ENCODE data around the gene SELENOW.
"Not testable (repeated sequence)": the region's sequence is repeated elsewhere in the genome, so short reads cannot be mapped to it uniquely, and the experiment has no call there.

The SELENOW gene

GRCh38 chr19:47765523-47766358, 12.8 kb upstream of the SELENOW start:
- peak in 1 of 2 donors; percentile 42 for DNase-seq (ENCODE audit: low spot score in 2 of 2)
- Mint-ChIP-seq H3K27ac (no peak overlapping the region), H3K4me3 (no peak overlapping the region), H3K36me3 (peaks cover 6% of the 10 kb centered on the region), H3K9me3 (no peaks in the 10 kb centered on the region), H3K4me1 (peaks cover 6% of the 10 kb centered on the region)
- ATAC-seq, result peak; percentile 76

DNA sequence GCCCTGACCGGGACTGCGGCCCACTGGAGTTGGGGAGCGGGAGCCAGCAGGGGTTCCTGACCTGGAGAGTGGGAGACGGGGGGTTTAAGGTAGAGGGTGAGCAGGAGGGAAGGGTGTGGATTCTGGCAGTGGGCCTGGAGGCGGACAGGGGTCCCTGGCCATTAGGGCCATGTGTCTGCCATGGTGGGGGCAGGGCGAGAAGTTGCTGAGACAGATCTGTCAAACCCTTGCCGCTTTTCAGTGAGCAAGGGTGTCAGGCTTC, 12.2 kb upstream of the SELENOW start:
- no peaks in the 10 kb centered on the region for H3K9me3 Mint-ChIP-seq
- H3K36me3 Mint-ChIP-seq, result peaks cover 6% of the 10 kb centered on the region
- H3K4me3 Mint-ChIP-seq, result no peak overlapping the region
- H3K4me1 Mint-ChIP-seq, result peaks cover 6% of the 10 kb centered on the region
- DNase-seq (ENCODE audit: low spot score in 2 of 2) (no peak), ATAC-seq (no peak)
- no peak overlapping the region for H3K27ac Mint-ChIP-seq

- Mint-ChIP-seq H3K27ac (no peak overlapping the region), H3K36me3 (peaks cover 6% of the 10 kb centered on the region), H3K4me1 (peaks cover 6% of the 10 kb centered on the region), H3K9me3 (no peaks in the 10 kb centered on the region), H3K4me3 (no peak overlapping the region)
- DNase-seq (ENCODE audit: low spot score in 2 of 2) (no peak), ATAC-seq (no peak)
Observed at GRCh38 chr19:47766670-47767069, 11.8 kb upstream of the SELENOW start.

DNA sequence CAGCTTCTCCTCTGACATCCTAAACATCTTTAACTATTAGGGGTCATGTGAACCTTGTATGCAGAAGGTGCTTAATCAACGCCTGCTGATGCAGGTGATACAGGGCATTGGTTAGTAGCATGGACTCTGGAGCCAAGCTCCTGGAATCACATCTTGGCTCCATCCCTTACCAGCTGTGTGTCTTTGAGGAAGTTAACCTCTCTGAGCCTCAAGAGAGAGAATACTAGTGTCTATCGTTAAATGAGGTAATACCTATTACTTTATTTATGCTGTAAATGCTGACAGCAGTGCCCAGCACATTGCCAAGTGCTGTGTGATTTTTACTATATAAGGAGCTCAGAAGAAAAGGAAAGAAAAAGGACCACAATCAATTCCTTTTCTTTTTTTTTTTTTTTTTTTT, 11.2 kb upstream of the SELENOW start:
- Mint-ChIP-seq H3K27ac (no peak overlapping the region), H3K4me1 (peaks cover 6% of the 10 kb centered on the region), H3K4me3 (no peak overlapping the region), H3K9me3 (no peaks in the 10 kb centered on the region), H3K36me3 (peaks cover 6% of the 10 kb centered on the region)
- ATAC-seq (no peak), DNase-seq (ENCODE audit: low spot score in 2 of 2) (no peak)

GRCh38 chr19:47768604-47769003, 9.9 kb upstream of the SELENOW start:
- Mint-ChIP-seq H3K4me3 (no peak overlapping the region), H3K27ac (no peak overlapping the region), H3K36me3 (peaks cover 6% of the 10 kb centered on the region), H3K9me3 (no peaks in the 10 kb centered on the region), H3K4me1 (peaks cover 6% of the 10 kb centered on the region)
- ATAC-seq (no peak), DNase-seq (ENCODE audit: low spot score in 2 of 2) (no peak)

DNA sequence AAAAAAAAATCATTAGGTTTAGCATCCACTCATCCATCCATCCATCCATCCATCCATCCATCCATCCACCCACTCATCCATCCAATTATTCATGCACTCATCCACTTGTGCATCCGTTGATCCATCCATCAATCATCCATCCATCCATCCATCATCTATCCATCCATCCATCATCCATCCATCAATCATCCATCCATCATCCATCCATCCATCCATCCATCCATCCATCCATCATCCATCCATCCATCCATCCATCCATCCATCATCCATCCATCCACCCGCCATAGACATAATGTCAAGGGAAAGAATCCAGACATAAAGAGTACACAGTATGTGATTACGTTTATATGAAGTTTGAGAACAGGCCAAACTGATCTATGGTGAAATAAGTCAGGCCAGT, 9.0 kb upstream of the SELENOW start:
- no peak overlapping the region for H3K27ac Mint-ChIP-seq
- no peak overlapping the region for H3K4me3 Mint-ChIP-seq
- ATAC-seq (no peak), DNase-seq (ENCODE audit: low spot score in 2 of 2) (no peak)
- H3K36me3 Mint-ChIP-seq, result peaks cover 6% of the 10 kb centered on the region
- H3K4me1 Mint-ChIP-seq, result peaks cover 6% of the 10 kb centered on the region
- no peaks in the 10 kb centered on the region for H3K9me3 Mint-ChIP-seq

DNA sequence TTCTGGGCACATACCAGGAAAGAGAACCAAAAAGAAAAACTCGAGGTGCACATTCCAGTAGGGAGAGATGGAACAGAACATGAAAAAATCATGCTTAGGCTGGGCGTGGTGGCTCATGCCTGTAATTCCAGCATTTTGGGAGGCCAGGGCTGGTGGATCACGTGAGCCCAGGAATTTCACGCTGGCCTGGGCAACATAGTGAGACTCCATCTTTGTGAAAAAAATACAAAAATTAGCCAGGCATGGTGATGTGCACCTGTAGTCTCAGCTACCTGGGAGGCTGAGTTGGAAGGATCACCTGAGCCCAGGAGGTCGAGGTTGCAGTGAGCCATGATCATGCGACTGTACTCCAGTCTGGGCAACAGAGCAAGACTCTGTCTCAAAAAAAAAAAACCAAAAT, 7.2 kb upstream of the SELENOW start:
- not testable (repeated sequence) for H3K4me1 Mint-ChIP-seq; H3K4me3 Mint-ChIP-seq; H3K9me3 Mint-ChIP-seq; H3K27ac Mint-ChIP-seq; H3K36me3 Mint-ChIP-seq; DNase-seq (ENCODE audit: low spot score in 2 of 2); ATAC-seq

GRCh38 chr19:47776568-47776967, 1.9 kb upstream of the SELENOW start:
- ATAC-seq (no peak), DNase-seq (ENCODE audit: low spot score in 2 of 2) (no peak)
- H3K27ac Mint-ChIP-seq, result no peak overlapping the region
- H3K4me1 Mint-ChIP-seq, result peaks cover 31% of the 10 kb centered on the region
- H3K36me3 Mint-ChIP-seq, result peaks cover 13% of the 10 kb centered on the region
- H3K4me3 Mint-ChIP-seq, result peak overlapping the region; percentile 94
- H3K9me3 Mint-ChIP-seq, result no peaks in the 10 kb centered on the region

- not testable (repeated sequence) for ATAC-seq; H3K9me3 Mint-ChIP-seq; DNase-seq (ENCODE audit: low spot score in 2 of 2)
- H3K4me3 Mint-ChIP-seq, result peak overlapping the region; percentile 94
- peaks cover 22% of the 10 kb centered on the region for H3K36me3 Mint-ChIP-seq
- H3K27ac Mint-ChIP-seq, result peak overlapping the region; percentile 99
- peaks cover 34% of the 10 kb centered on the region for H3K4me1 Mint-ChIP-seq
Observed at GRCh38 chr19:47777245-47778048, 1.1 kb upstream of the SELENOW start.

DNA sequence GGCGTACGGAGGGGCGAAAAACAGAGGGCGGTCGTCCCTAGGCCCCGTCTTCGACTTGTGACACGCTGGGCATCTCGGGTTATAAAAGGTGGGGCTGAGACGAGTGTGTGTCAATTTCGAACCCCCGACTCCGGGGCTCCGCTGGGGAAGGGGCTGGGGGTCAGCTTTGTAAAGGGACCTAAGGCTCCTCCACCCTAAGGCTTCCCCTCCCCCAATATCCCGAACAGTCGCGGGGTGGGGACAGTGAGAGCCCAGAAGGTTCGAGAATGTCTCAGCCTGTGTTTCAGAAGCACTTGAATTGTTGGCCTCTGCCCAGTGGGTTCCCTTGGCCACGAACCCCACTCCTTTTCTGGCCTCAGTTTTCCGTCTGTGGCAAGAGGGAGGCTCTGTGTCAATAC, 450 bp downstream of the SELENOW start:
- peaks cover 34% of the 10 kb centered on the region for H3K4me1 Mint-ChIP-seq
- H3K36me3 Mint-ChIP-seq, result peaks cover 37% of the 10 kb centered on the region
- peak; percentile 11 for ATAC-seq
- peak overlapping the region; percentile 99 for H3K27ac Mint-ChIP-seq
- H3K9me3 Mint-ChIP-seq, result no peaks in the 10 kb centered on the region
- DNase-seq (ENCODE audit: low spot score in 2 of 2), result peak in 1 of 2 donors; percentile 61
- H3K4me3 Mint-ChIP-seq, result peak overlapping the region; percentile 94

DNA sequence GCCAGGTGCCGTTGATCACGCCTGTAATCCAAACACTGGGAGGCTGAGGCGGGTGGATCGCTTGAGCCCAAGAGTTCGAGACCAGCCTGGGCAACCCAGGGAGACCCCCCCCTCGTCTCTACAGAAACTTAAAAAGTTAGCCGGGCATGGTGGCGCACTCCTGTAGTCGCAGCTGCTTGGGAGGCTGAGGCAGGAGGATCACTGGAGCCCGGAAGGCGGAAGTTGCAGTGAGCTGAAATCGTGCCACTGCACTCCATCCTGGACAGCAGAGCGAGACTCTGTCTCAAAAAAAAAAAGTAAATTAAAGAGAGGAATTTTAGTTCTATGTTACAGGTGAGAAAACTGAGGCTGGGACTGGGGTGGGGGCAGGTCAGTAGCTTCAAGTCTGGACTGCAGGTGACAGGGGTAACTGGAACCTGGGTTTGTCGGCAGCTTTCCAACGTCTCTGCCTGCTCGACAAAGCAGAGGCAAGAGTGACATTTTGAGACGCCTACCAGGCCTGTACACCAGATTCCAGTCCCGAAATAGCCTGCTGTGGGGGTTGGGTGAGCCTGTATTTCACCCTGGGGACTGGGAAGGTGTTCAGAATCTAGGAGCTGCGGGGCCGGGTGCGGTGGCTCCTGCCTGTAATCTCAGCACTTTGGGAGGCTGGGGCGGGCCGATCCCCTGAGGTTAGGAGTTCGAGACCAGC, 1.2 kb downstream of the SELENOW start:
- DNase-seq (ENCODE audit: low spot score in 2 of 2), result no peak
- H3K36me3 Mint-ChIP-seq, result peaks cover 44% of the 10 kb centered on the region
- no peaks in the 10 kb centered on the region for H3K9me3 Mint-ChIP-seq

GRCh38 chr19:47780215-47780551, 1.7 kb downstream of the SELENOW start:
- DNase-seq (ENCODE audit: low spot score in 2 of 2), result no peak
- Mint-ChIP-seq H3K9me3 (no peaks in the 10 kb centered on the region), H3K4me3 (peak overlapping the region; percentile 94), H3K27ac (peak overlapping the region; percentile 99), H3K4me1 (peaks cover 40% of the 10 kb centered on the region), H3K36me3 (peaks cover 50% of the 10 kb centered on the region)
- ATAC-seq, result no peak

More for the DNA sequence above, 1.2 kb downstream of the SELENOW start:
- ATAC-seq, result no peak
- peaks cover 39% of the 10 kb centered on the region for H3K4me1 Mint-ChIP-seq
- H3K27ac Mint-ChIP-seq, result peak overlapping the region; percentile 99
- peak overlapping the region; percentile 94 for H3K4me3 Mint-ChIP-seq

- H3K36me3 Mint-ChIP-seq, result peaks cover 62% of the 10 kb centered on the region
- H3K4me1 Mint-ChIP-seq, result peaks cover 40% of the 10 kb centered on the region
- H3K4me3 Mint-ChIP-seq, result no peak overlapping the region
- H3K27ac Mint-ChIP-seq, result no peak overlapping the region
- no peaks in the 10 kb centered on the region for H3K9me3 Mint-ChIP-seq
- no peak for ATAC-seq
- no peak for DNase-seq (ENCODE audit: low spot score in 2 of 2)
Observed at GRCh38 chr19:47781590-47782262, 3.2 kb downstream of the SELENOW start.

DNA sequence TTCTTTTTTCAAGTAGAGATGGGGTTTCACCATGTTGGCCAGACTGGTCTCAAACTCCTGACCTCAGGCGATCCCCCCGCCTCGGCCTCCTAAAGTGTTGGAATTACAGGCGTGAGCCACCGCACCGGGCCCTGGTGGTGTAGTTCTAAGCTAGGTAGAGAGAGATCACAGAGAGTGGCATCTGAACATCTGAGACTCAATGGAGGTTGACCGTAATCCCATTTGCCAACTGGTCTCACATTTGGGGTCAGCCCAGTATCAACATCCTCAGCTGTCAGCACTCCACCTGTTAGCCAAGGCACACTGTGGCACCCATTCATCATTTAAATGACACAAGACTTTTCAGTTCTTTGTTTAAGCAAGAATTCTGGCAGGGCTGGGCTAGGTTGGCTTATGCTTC, 8.1 kb downstream of the SELENOW start:
- ATAC-seq (no peak), DNase-seq (ENCODE audit: low spot score in 2 of 2) (no peak)
- H3K4me3 Mint-ChIP-seq, result no peak overlapping the region
- peaks cover 48% of the 10 kb centered on the region for H3K36me3 Mint-ChIP-seq
- no peaks in the 10 kb centered on the region for H3K9me3 Mint-ChIP-seq
- H3K27ac Mint-ChIP-seq, result no peak overlapping the region
- peaks cover 9% of the 10 kb centered on the region for H3K4me1 Mint-ChIP-seq

DNA sequence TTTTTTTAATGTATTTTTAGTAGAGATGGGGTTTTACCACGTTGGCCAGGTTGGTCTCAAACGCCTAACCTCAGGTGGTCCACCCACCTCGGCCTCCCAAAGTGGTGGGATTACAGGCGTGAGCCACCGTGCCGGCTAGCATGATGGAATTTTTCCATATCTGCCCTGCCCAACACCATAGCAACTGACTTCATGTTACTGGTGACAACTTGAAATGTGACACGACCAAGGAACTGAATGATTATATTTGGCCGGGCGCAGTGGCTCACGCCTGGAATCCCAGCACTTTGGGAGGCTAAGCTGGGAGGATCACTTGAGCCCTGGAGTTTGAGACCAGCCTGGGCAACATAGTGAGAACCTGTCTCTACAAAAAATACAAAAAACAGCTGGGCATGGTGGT, 8.8 kb downstream of the SELENOW start:
- DNase-seq (ENCODE audit: low spot score in 2 of 2); H3K4me1 Mint-ChIP-seq; H3K27ac Mint-ChIP-seq; H3K9me3 Mint-ChIP-seq; H3K4me3 Mint-ChIP-seq; ATAC-seq: not testable (repeated sequence)
- peaks cover 41% of the 10 kb centered on the region for H3K36me3 Mint-ChIP-seq

Data from stimulated activated effector memory CD8-positive, alpha-beta T cell treated with anti-CD3 and anti-CD28 coated beads, Interleukin-12 subunit alpha, Interleukin-12 subunit beta, amount 100 ng/mL, for 72 hours (primary cell).